GM23248 (cell line): ENCODE measurements around the gene ANKS1B.

ENCODE experiments used
- EZH2 ChIP-seq: fragments of 200-600 bp; sonication (generic); IDR thresholded peaks from 2 replicates; pipeline ENCODE4 v1.6.1; 2018; ENCODE audit warnings: antibody characterized with exemption, mild to moderate bottlenecking; ENCODE audit not compliant: insufficient read depth, poor library complexity, severe bottlenecking
- EZH2phosphoT487 ChIP-seq: fragments of 200-600 bp; sonication (generic); IDR thresholded peaks from 2 replicates; pipeline ENCODE4 v1.6.1; 2018; ENCODE audit warnings: antibody characterized with exemption, moderate library complexity, mild to moderate bottlenecking, low read depth; ENCODE audit not compliant: insufficient read depth

DNA sequence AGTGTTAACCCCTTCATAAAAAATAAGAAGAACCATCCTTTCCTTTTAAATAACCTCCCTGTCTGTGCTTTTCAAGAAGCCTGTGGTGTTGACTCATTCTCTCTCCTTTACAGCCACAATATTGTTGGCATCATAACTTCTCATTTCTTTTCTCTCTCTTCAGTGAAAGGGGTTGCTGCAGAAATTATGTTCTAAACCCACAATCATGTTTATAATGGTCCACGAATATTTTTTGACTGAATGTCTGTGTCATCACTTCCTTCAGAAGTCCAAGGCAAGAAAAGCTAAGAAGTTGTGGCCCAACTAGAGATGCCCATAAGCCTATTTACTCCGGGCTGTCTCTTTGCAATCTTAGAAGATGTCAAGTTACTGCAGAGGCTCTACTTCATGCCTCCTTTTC lies 851.3 kb downstream of the ANKS1B start:
- TF ChIP-seq EZH2phosphoT487 = no peak
- no peak for TF ChIP-seq EZH2
